GM18909 (cell line): ENCODE data around the gene CCDC43.
"Not testable (repeated sequence)": the region's sequence is repeated elsewhere in the genome, so short reads cannot be mapped to it uniquely, and the experiment has no call there.

Experiments
- ATAC-seq: cut with Tn5 transposase; IDR thresholded peaks from one replicate; pipeline ENCODE4 v1.9.1; 2021; ENCODE audit warnings: mild to moderate bottlenecking; ENCODE audit not compliant: unreplicated experiment, poor library complexity

Gene CCDC43

DNA sequence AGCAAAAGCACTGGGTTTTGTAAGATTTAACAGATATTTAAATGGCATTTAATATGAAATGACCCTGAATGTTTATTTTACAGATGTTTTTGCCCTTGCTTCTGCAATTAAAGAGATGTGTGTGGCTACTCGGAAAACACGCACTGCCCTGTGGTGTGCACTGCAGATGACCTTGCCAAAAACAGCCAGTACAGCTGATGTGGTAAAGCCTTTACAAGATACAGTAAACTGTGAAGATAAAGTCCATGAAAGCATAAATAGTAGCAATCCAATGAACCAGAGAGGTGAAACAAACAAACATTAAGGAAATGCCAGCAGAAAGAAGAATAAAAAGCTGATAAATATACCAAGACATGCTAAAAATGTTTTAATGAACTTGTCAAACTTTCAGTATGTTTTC is 15.7 kb downstream of the CCDC43 start:
- ATAC-seq = no peak

DNA sequence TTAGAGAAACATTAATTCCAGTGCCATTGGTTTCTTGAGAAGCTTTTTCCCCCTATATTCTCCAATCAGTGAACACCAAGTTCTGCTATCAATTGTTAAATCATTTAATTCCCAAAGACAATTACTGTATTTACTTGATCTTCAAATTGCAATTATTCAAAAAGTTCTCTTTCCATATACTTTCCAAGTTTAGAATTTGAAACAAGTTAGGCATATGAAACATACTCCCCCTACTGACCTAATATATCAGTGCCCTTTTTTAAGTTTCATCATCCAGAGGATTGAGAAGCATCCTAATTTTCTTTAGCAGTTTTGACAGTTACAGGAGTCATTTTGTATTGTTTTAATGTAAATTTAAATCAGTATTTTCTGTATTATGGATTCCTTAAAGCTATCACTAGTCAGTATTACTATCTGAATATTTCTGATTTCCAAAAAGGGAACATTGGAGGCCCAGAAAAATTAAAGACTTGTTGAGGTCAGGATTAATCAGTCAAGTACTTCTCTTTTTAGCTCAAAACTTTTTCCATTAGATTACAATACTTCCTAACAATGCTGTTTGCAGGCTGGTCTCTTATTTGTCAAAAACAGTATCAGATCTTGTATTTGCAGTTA is 17.0 kb downstream of the CCDC43 start:
- ATAC-seq = no peak

DNA sequence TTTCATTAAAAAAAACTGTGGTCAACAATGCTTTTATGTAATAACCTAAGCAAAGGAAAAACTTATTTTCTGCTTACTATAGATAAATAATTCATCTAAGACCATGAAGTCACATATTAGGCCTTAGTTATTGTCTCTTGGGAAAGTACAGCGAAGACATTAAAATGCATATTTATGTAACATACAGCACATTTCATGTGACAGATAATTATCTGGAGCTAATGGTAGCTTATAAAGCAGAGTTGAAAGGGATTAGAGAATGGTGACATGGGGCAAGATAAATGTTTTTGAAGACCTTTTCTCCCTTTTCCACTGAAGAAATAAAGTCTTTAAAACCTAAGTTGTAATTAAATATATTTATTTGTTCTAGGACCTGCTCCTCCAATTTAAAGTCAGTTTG is 23.6 kb downstream of the CCDC43 start:
- ATAC-seq = no peak

DNA sequence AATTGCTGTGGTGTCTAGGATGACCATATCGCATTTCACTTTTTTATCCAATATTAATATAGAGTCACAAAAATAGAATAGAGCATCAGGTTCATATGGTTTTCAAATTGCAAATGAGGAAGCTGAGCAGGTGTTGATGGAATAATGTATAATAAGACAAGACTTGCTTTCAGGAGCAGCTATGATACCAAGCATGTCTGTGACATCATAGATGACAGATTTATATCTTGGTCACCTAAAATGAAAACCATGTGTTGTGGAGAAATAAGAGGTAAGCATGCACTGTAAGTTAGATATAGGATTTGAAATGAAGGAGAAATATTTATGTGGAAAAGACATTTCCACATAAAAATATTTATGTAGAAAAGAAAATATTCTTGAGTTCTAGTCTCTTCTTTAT is 24.7 kb downstream of the CCDC43 start:
- ATAC-seq = no peak

DNA sequence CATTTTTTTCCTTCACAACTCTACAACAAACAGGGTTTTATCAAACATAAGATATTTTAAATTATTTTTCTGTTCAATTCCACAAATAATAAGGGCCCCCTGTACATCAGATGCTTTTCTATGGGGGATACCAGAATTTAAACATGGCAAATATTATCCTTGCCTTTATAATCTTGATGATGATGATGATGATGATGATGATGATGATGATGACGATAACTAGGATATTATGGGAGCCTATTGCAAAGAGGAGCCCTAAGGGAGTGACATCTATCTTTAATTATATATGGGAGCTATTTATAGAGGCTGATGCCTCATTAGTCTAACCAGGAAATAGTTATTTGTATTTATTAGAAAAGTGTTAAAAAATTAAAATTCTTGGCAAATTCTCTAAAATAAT is 26.5 kb downstream of the CCDC43 start:
- ATAC-seq = no peak

DNA sequence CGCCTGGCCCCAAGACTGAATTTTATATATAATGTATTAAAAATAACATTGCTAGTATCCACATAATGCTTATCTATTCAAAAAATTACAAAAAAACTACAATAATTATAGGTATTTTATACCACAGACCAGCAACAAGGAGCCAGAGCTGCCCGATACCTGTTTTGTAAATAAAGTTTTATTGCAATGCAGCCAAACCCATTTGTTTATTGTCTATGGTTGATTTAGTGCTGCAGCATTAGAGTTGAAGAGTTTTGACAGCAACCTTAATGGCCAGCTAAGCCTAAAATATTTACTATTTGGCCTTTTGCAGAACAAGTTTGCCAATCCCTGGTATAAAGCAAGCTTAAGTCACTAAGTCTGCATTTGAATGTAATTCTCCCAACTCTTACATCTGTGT is 27.7 kb downstream of the CCDC43 start:
- ATAC-seq = no peak

DNA sequence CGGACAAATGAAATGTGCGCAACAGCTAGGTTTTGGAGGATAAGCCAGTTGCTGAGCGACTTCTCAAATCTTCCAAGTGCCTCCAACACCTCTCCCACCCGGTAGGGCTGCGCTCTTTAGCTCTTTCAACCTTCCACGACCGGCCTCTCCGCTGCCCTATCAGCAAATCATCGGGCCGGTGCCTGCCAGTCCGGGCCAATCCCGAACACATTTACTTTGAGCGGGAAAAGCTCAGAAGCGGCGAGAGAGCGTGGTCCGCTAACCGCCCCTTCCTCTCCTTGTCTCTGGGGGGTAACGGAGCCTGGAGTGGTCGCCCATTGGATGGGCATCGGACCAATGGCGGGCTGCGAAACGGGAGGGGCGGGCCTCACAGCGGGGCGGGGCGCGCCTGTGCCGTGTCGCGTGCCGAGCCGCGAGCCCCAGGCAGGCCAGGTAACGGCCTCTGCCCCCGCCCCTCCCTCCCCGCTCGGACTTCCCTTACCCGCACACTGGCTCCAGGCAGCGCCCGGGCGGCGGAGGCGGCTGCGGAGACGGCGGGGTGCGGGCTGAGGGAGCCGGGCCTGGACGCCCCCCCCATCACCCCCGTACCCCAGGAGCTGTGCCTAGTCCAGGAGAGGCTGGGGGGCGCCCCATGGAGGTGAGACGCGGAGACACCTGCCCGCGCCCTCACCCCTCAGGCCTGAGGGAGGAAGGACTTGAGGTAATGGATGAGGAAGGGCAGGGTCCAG is 33.4 kb downstream of the CCDC43 start, which contains the start of gene MEIOC:
Gene MEIOC, plus strand, starts transcription at position 486 of the 728 bp plus-strand sequence. Its CDS starts 146 bp downstream, at position 632.
- no peak for ATAC-seq

DNA sequence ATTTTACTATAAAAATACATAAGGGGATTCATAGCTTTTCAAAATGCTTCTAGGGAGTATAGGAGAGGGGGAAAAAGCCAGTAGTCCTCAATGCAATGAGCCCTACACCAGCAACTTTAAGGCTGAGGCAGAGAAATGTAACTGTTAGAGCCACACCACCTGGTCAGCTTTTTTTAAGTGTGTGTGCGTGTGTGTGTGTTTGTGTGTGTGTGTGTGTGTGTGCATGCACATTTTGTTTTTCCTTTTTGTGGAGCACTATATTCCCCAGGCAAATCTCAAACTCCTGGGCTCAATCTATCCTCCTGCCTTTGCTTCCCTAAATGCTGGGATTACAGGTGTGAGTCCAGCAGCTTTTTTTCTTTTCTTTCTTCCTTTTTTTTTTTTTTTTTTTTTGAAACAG is 35.6 kb downstream of the CCDC43 start:
- no peak for ATAC-seq

DNA sequence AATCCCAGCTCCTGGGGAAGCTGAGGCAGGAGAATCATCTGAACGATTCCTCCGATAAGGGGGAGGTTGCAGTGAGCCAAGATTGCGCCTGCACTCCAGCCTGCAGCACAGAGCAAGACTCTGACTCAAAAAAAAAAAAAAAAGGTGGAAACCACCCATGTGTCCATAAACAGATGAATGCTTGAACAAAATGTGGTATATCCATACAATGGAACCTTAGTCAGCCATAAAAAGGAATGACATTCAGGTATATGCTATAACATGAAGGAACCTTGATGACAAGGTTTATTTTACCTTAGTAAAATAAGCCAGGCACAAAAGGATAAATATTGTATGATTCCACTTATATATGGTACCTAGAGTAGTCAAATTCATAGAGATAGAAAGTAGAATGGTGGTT is 36.2 kb downstream of the CCDC43 start:
- ATAC-seq = no peak

DNA sequence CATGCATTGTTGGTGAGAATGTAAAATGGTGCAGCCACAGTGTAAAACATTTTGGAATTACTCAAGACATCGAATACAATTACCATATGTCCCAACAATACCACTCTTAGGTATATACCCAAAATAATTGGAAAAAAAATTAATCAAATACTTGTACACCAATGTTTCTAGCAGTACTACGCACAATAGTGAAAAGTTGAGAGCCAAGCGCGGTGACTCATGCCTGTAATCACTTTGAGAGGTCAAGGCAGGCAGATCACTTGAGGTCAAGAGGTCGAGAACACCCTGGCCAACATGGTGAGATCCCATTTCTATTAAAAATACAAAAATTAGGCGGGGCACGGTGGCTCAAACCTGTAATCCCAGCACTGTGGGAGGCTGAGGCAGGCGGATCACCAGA is 36.8 kb downstream of the CCDC43 start:
- ATAC-seq = no peak

DNA sequence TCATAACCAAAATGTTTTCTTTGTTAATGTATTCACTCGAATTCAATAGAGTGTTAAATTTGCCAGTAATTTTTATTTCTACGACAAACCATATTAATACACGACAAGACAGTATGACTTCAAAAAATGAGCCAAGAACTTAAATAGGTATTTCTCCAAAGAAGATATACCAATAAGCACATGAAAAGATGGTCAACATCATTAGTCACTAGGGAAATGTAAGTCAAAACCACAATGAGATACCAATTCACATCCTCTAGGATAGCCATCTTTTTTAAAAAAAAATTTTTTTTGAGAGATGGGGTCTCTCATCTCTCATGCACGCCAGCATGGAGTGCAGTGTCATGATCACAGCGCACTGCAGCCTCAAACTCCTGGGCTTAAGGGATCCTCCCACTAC is 38.3 kb downstream of the CCDC43 start:
- no peak for ATAC-seq

DNA sequence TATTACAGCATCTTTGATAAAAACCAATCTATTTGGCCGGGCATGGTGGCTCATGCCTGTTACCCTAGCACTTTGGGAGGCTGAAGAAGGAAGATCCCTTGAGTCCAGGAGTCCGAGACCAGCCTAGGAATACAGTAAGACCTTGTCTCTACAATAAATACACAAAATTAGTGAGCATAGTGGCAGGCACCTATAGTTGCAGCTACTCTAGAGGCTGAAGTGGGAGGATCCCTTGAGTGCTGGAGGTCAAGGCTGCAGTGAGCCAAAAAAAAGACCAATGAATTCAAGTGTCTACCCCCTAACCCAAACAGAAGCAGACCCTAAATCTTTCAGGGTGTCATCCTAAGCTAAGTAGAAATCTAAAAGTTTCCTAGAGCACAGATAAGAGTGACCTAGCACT is 40.6 kb downstream of the CCDC43 start:
- no peak for ATAC-seq

DNA sequence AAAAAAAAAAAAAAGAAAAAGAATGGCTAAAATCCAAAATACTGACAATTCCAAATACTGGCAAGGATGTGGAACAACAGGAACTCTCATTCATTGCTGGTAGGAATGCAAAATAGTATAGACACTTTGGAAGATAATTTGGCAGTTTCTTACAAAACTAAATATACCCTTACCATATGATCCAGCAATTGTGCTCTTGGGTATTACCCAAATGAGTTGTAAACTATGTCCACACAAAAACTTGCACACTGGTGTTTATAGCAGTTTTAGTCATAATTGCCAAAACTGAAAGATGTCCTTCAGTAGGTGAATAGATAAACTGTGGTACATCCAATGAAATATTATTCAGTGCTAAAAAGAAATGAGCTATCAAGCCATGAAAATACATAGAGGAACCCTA is 41.8 kb downstream of the CCDC43 start:
- ATAC-seq = no peak

DNA sequence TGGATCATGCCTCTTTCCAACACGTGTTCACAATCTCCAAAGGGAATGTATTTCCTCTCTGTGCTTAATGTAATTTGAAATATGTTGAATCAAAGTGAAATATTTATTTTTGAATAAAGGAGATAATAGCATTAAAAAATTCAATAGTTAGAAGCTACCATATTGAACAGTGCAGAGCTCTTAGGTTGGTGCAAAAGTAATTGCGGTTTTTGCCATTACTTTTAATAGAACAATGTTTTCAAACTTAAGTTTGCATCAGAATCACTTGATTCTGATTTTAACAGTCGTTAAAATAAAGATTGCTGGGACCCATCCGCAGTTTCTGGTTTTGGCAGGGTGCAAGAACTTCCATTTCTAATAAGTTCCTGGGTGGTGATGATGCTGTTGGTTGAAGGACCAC is 43.3 kb downstream of the CCDC43 start:
- no peak for ATAC-seq

DNA sequence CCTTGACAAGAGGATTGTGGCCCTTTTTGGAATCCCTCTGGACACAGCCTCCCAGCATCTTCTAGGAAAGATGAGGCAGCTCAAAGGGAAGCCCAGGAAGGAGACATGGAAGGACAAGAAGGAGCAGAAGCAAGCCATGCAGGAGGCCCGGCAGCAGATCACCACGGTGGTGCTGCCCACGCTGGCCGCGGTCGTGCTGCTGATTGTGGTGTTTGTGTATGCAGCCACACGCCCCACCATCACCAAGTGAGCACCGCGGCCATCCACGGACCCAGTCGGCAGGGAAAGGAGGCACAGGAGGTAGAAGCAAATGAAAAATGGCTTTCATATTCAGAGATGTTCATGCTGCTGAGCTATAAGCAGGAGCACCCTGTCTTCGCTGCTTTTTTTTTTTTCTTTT is 44.2 kb downstream of the CCDC43 start:
- no peak for ATAC-seq

DNA sequence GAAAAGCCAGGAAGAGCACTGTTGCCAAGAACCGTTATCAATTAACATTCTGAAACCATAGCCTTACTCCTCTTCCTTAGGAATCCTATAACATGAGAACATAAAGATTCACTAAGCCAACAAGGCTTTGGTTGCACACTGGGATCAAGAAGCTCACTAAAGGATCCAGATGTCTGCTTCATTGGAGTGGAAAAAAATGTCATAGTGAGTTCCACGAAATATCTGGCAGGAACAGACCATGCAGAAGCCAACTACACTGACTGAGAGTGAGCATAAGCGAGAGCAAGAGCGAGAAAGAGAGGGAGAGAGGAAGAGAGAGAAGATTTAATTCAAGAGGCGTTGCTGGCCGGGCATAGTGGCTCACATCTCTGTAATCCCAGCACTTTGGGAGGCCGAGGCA is 46.7 kb downstream of the CCDC43 start:
- ATAC-seq = no peak

DNA sequence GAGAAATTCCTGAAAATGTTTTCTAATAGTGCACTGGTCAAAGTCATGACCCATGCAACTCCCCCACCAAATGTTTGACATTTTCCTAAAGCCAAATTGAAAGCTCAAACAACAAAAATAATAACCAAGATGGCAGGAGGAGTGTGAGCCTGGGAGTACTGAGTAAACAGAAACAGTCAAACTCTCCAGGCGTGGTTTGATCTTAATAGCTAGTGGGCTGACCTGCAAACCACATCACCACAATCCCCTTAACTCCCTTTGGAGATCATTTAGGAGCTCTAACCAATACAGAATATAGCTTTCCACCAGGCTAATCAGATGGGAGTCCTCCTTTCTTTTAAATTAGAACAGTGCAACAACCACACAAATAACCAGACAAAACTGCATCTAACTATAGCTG is 52.5 kb downstream of the CCDC43 start:
- no peak for ATAC-seq

DNA sequence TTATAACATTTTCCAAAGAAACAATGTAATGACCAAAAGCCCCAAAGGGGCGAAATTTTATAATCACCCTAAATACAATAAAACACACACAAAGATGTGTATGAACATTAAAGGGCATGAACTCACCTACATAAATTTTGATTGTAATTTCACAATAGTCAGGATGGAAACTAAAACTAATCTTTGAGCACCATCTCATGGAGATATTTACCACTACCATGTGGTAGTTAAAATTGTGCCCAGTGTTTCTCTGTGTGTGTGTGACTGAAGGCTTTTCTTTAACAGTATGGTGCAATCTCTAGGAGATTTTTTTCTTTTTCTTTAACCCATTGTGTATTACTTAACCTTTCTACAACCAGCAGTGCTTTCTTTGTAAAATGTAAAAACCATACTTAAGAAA is 53.0 kb downstream of the CCDC43 start:
- ATAC-seq = no peak

DNA sequence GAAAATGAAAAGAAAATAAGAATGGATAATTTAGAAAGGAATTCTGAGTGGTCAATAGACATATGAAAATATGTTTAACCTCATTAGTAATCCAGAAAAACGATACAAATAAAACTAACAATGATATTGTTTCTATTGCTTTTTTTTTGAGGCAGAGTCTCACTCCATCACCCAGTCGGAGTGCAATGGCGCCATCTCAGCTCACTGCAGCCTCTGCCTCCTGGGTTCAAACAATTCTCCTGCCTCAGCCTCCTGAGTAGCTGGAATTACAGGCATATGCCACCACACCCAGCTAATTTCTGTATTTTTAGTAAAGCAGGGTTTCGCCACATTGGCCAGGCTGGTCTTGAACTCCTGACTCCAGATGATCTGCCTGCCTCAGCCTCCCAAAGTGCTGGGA is 55.2 kb downstream of the CCDC43 start:
- ATAC-seq = not testable (repeated sequence)

DNA sequence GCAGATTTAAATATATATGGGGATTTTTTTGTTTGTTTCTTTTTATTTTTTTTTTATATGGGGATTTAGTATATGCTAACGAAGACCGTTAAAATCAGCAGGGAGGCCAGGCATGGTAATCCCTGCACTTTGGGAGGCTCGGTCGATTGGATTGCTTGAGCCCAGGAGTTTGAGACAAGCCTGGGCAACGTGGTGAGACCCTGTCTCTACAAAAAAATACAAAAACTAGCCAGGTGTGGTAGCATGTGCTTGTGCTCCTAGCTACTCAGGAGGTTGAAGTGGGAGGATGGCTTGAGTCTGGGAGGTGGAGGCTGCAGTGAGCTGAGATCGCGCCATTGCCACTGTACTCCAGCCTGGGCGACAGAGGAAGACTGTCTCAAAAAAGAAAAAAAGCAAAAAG is 55.6 kb downstream of the CCDC43 start:
- ATAC-seq = no peak

DNA sequence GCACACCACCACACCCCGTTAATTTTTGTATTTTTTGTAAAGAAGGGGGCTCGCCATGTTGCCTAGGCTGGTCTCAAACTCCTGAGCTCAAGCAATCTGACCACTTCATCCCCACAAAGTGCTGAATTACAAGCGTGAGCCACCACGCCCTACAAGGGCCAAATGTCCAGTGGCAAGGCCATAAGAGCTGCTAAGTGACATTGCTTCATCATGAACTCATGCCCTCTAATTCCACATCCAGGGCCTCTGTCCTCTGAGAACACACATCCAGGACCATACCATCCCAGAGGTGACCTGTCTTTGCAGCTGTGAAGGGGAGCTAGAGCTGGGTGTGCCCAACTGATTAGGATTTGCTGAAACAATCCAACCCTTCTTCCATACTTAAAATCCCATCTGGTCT is 58.9 kb downstream of the CCDC43 start:
- no peak for ATAC-seq

DNA sequence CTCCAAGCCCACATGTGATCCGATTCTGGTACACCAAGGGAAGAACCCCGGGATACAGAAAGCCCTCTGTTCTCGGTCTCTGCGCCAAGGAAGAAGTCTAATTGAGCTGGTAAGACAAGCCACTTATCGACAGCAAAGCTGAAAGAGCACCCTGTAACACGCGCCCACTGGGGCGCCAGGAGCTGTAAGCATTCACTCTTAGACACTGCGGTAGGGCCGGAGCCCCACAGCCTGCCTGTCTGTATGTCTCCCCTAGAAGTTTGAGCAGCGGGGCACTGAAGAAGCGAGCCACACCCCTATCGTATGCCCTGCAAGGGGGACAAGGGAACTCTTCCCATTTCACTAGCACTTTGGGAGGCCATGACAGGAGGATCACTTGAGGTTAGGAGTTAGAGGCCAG is 60.3 kb downstream of the CCDC43 start:
- no peak for ATAC-seq
